SK-N-SH (cell line): ENCODE measurements around the gene LRRC27. TPM values are rescaled to one million over a fixed set of nuclear protein-coding genes. Genes with fewer than 3 reads are reported as not detected.
"Not testable (repeated sequence)": the region's sequence is repeated elsewhere in the genome, so short reads cannot be mapped to it uniquely, and the experiment has no call there.

Experiments used
- CTCF ChIA-PET: fragments of 300-600, 350-600 bp; formaldehyde crosslinking; extraction: SDS; loops from one replicate; lab custom pipeline; 2021; lab: Yijun Ruan, JAX
- POLR2A ChIA-PET: fragments of 350-600 bp; sonication (Branson Sonifier 250); formaldehyde crosslinking; extraction: SDS; loops from one replicate; lab custom pipeline; 2020; ENCODE audit warnings: antibody characterized with exemption, inconsistent platforms; lab: Yijun Ruan, JAX
- DNase-seq: peaks from one replicate; pipeline ENCODE4 v3.0.0; 2012
- H2AFZ ChIP-seq: fragments of 200-600 bp; sonication (generic); 2 replicates; pipeline ENCODE4 v1.8.1; 2016; ENCODE audit warnings: antibody characterized with exemption, mild to moderate bottlenecking, low read depth
- H3F3A ChIP-seq: fragments of 200-600 bp; sonication (generic); replicated peaks from 2 replicates; pipeline ENCODE3; 2016; ENCODE audit warnings: antibody characterized with exemption, mild to moderate bottlenecking; ENCODE audit not compliant: insufficient read depth
- H3K27ac ChIP-seq, 2 experiments: fragments of 200-500 bp in 1 of 2; fragments of 200-600 bp in 1 of 2; sonication (Bioruptor generic) in 1 of 2; sonication (generic), shearing (Covaris generic) in 1 of 2; 2 replicates each; pipeline versions ENCODE4 v1.5.1 to v1.6.1; 2014 to 2016; ENCODE audit warnings: low read depth in 2 of 2, inconsistent platforms in 1 of 2, low read length in 1 of 2, mild to moderate bottlenecking in 1 of 2, mixed read lengths in 1 of 2
- H3K27me3 ChIP-seq: fragments of 200-600 bp; sonication (generic), shearing (Covaris generic); 2 replicates; pipeline ENCODE4 v1.6.1; 2016; ENCODE audit warnings: mixed run types; ENCODE audit not compliant: insufficient read depth
- H3K36me3 ChIP-seq, 2 experiments: fragments of 200-500 bp in 1 of 2; fragments of 200-600 bp in 1 of 2; sonication (Bioruptor generic) in 1 of 2; sonication (generic) in 1 of 2; replicated peaks in 1 of 2; 2 replicates each; pipeline versions ENCODE3 to v1.5.1; 2014 to 2016; ENCODE audit warnings: low read length in 1 of 2, mild to moderate bottlenecking in 1 of 2; ENCODE audit not compliant: insufficient read depth in 2 of 2, control insufficient read depth in 1 of 2
- H3K4me1 ChIP-seq, 2 experiments: fragments of 200-500 bp in 1 of 2; fragments of 200-600 bp in 1 of 2; sonication (Bioruptor generic) in 1 of 2; sonication (generic), shearing (Covaris generic) in 1 of 2; 2 replicates each; pipeline versions ENCODE4 v1.5.1 to v1.6.1; 2014 to 2016; ENCODE audit warnings: low read depth in 1 of 2, low read length in 1 of 2, mixed run types in 1 of 2; ENCODE audit not compliant: insufficient read depth in 2 of 2, control insufficient read depth in 1 of 2
- H3K4me2 ChIP-seq: fragments of 200-600 bp; sonication (generic), shearing (Covaris generic); 2 replicates; pipeline ENCODE4 v1.6.1; 2017; ENCODE audit warnings: mixed run types
- H3K4me3 ChIP-seq, 2 experiments: fragments of 200-500 bp in 1 of 2; fragments of 200-600 bp in 1 of 2; sonication (Bioruptor generic) in 1 of 2; sonication (generic), shearing (Covaris generic) in 1 of 2; 2 replicates each; pipeline versions ENCODE4 v1.5.1 to v1.8.1; 2014 to 2016; ENCODE audit warnings: low read depth in 2 of 2, inconsistent platforms in 1 of 2, low read length in 1 of 2, mild to moderate bottlenecking in 1 of 2, mixed read lengths in 1 of 2, moderate library complexity in 1 of 2
- H3K79me2 ChIP-seq: fragments of 200-600 bp; sonication (generic); 2 replicates; pipeline ENCODE4 v1.8.1; 2017; ENCODE audit warnings: mild to moderate bottlenecking; ENCODE audit not compliant: insufficient read depth
- H3K9ac ChIP-seq: fragments of 200-600 bp; sonication (generic); 2 replicates; pipeline ENCODE4 v1.6.1; 2017; ENCODE audit warnings: mixed run types
- H3K9me2 ChIP-seq: fragments of 200-600 bp; sonication (generic); 2 replicates; pipeline ENCODE4 v1.6.1; 2017; ENCODE audit warnings: mixed run types
- H3K9me3 ChIP-seq: fragments of 200-600 bp; sonication (generic); 2 replicates; pipeline ENCODE4 v1.6.1; 2017; ENCODE audit warnings: mixed run types, mild to moderate bottlenecking, moderate library complexity
- H4K20me1 ChIP-seq: fragments of 200-600 bp; sonication (generic); 2 replicates; pipeline ENCODE4 v1.6.1; 2017; ENCODE audit warnings: mild to moderate bottlenecking, mixed run types; ENCODE audit not compliant: insufficient read depth
- ELF1 ChIP-seq: IDR thresholded peaks from 2 replicates; pipeline ENCODE4 v1.4.0; 2012
- EP300 ChIP-seq, 2 experiments: IDR thresholded peaks; 2 replicates each; pipeline versions ENCODE4 v1.4.0 to v1.6.1; 2012; ENCODE audit warnings: borderline replicate concordance in 1 of 2, low read depth in 1 of 2, low read length in 1 of 2
- FOXJ3 ChIP-seq: sonication (generic); formaldehyde crosslinking; IDR thresholded peaks from 2 replicates; pipeline ENCODE4 v1.5.1; 2020; ENCODE audit warnings: mild to moderate bottlenecking, missing genetic modification reagents
- GATA2 ChIP-seq: sonication (generic); formaldehyde crosslinking; IDR thresholded peaks from 2 replicates; pipeline ENCODE4 v1.5.0; 2020; ENCODE audit warnings: mild to moderate bottlenecking, missing genetic modification reagents
- IRF3 ChIP-seq: fragments of 150-350 bp; IDR thresholded peaks from 2 replicates; pipeline ENCODE4 v1.6.1; 2016; ENCODE audit warnings: mild to moderate bottlenecking, low read depth, low read length
- JUND ChIP-seq: IDR thresholded peaks from 2 replicates; pipeline ENCODE4 v1.4.0; 2012
- MXI1 ChIP-seq: IDR thresholded peaks from 2 replicates; pipeline ENCODE4 v1.6.1; 2012; ENCODE audit warnings: mild to moderate bottlenecking, low read depth, low read length, improper control_type of control experiment
- NFIC ChIP-seq: IDR thresholded peaks from 2 replicates; pipeline ENCODE4 v1.4.0; 2012; ENCODE audit warnings: borderline replicate concordance
- NRF1 ChIP-seq: IDR thresholded peaks from 2 replicates; pipeline ENCODE4 v1.6.1; 2012; ENCODE audit warnings: low read depth, mild to moderate bottlenecking, low read length
- PBX3 ChIP-seq: IDR thresholded peaks from 2 replicates; pipeline ENCODE4; 2012
- POLR2AphosphoS5 ChIP-seq: IDR thresholded peaks from 2 replicates; pipeline ENCODE4 v1.6.1; 2012; ENCODE audit warnings: low read depth, low read length
- RAD21 ChIP-seq: IDR thresholded peaks from 2 replicates; pipeline ENCODE4 v1.6.1; 2012; ENCODE audit warnings: mild to moderate bottlenecking, low read length
- RCOR1 ChIP-seq: fragments of 150-350 bp; IDR thresholded peaks from 2 replicates; pipeline ENCODE4 v1.6.1; 2017; ENCODE audit warnings: antibody characterized with exemption, low read length
- REST ChIP-seq: IDR thresholded peaks from 2 replicates; pipeline ENCODE4 v1.6.1; 2012; ENCODE audit warnings: mild to moderate bottlenecking, low read depth, low read length, moderate library complexity
- RFX5 ChIP-seq: IDR thresholded peaks from 2 replicates; pipeline ENCODE4 v1.6.1; 2012; ENCODE audit warnings: mild to moderate bottlenecking, improper control_type of control experiment, low read length
- SMC3 ChIP-seq: IDR thresholded peaks from 2 replicates; pipeline ENCODE4 v1.6.1; 2012; ENCODE audit warnings: low read depth, low read length, improper control_type of control experiment
- YY1 ChIP-seq: IDR thresholded peaks from 2 replicates; pipeline ENCODE4 v1.4.0; 2012; ENCODE audit warnings: low read depth, mild to moderate bottlenecking
- WGBS: methylation state at CpG from one replicate; pipeline ENCODE4 v1.1.6; 2017; ENCODE audit warnings: low lambda C conversion rate; 5-methylcytosine and 5-hydroxymethylcytosine counted together
- polyA plus RNA-seq, 3 experiments: library from polyadenylated mRNA; depleted of rRNA; stranded (reverse); fragments of >200 nt; gene quantifications; 2 replicates each; pipeline ENCODE4 v1.2.3, GENCODE V29; 2012

LRRC27 gene
- polyA plus RNA-seq, 1 of the 3 experiments (the other 2 are of a cell fraction): 10.0 TPM

- CTCF ChIA-PET: interaction anchor here (1.0 kb wide), 2 partner anchors 15 to 16 kb away, joined by 3 read pairs; no protein-coding TSS in a partner anchor
- no peak for TF ChIP-seq FOXJ3
- TF ChIP-seq RFX5: no peak
- TF ChIP-seq RCOR1: no peak
- no peak for TF ChIP-seq IRF3
- TF ChIP-seq YY1: no peak
These were observed 44.4 kb downstream of the LRRC27 start for GRCh38 chr10:132376394-132376851.

GRCh38 chr10:132377326-132377725, 45.3 kb downstream of the LRRC27 start:
- no peak for DNase-seq
- Histone ChIP-seq H4K20me1 (no peaks in the 10 kb centered on the region), H3K27ac (no peak overlapping the region), H3K36me3 (no peaks in the 10 kb centered on the region), H3F3A (no peaks in the 10 kb centered on the region), H3K9me2 (no peaks in the 10 kb centered on the region), H3K4me3 (no peak overlapping the region), H3K9me3 (no peaks in the 10 kb centered on the region), H3K9ac (no peak overlapping the region), H3K79me2 (no peaks in the 10 kb centered on the region), H2AFZ (no peak overlapping the region), H3K4me2 (no peak overlapping the region), H3K4me1 (no peaks in the 10 kb centered on the region), H3K27me3 (no peaks in the 10 kb centered on the region)
- POLR2A ChIA-PET: no interaction called here
- WGBS: 91% methylated on average over 7 of the region's 7 CpGs
- TF ChIP-seq PBX3 (no peak), RCOR1 (no peak), GATA2 (CRISPR knock-in tag) (no peak), IRF3 (no peak), NFIC (no peak), MXI1 (no peak), JUND (no peak), NRF1 (no peak), ELF1 (no peak), REST (no peak), RAD21 (no peak), EP300 (IDR thresholded peaks at IDR 0.05; ENCODE audit: borderline replicate concordance in 1 of 2, low read depth in 1 of 2, low read length in 1 of 2) (no peak), SMC3 (no peak), POLR2AphosphoS5 (no peak)
- CTCF ChIA-PET: interaction anchor here (1.0 kb wide), 1 partner anchor 16 kb away, joined by 3 read pairs; no protein-coding TSS in a partner anchor

More at GRCh38 chr10:132376394-132376851, 44.4 kb downstream of the LRRC27 start:
- no peak overlapping the region for H3K4me2 ChIP-seq
- no peaks in the 10 kb centered on the region for H4K20me1 ChIP-seq
- H3K36me3 ChIP-seq: no peaks in the 10 kb centered on the region
- no peak overlapping the region for H3K9ac ChIP-seq
- no peaks in the 10 kb centered on the region for H3K4me1 ChIP-seq
- WGBS: 88% methylated on average over 13 of the region's 15 CpGs
- H3K9me3 ChIP-seq: no peaks in the 10 kb centered on the region
- H3K9me2 ChIP-seq: no peaks in the 10 kb centered on the region
- H3K27ac ChIP-seq: no peak overlapping the region
- H3K4me3 ChIP-seq: no peak overlapping the region
- no peaks in the 10 kb centered on the region for H3K27me3 ChIP-seq
- no peaks in the 10 kb centered on the region for H3K79me2 ChIP-seq
- H3F3A ChIP-seq: no peaks in the 10 kb centered on the region
- no peak overlapping the region for H2AFZ ChIP-seq
- DNase-seq: no peak
- POLR2A ChIA-PET: no interaction called here

GRCh38 chr10:132379026-132379425, 47.0 kb downstream of the LRRC27 start:
- DNase-seq, POLR2A ChIA-PET, H3K79me2 ChIP-seq, H3K27me3 ChIP-seq, H3K4me2 ChIP-seq, H3K27ac ChIP-seq, H3K4me3 ChIP-seq, H3K9ac ChIP-seq, H2AFZ ChIP-seq, CTCF ChIA-PET, H3F3A ChIP-seq, H4K20me1 ChIP-seq, H3K4me1 ChIP-seq, H3K9me2 ChIP-seq, H3K9me3 ChIP-seq, H3K36me3 ChIP-seq: not testable (repeated sequence)
- 89% methylated on average over 16 of the region's 16 CpGs for WGBS
